Sigmoid colon (tissue), 7 donors: Measurements from ENCODE around the gene TADA3. TPM values are rescaled to one million over a fixed set of nuclear protein-coding genes. Genes with fewer than 3 reads are reported as not detected.

Source experiments
- DNase-seq: peaks from one replicate; pipeline ENCODE4 v3.0.0-alpha.2; 2019
- H3K27ac ChIP-seq, 4 donors: fragments of 200-600 bp; sonication (generic); one replicate each; pipeline ENCODE4 v1.5.1; 2016 to 2019; ENCODE audit warnings: mild to moderate bottlenecking in 1 of 4
- H3K27me3 ChIP-seq, 3 donors: fragments of 200-600 bp; sonication (generic); one replicate each; pipeline ENCODE4 v1.5.1; 2019; ENCODE audit warnings: mild to moderate bottlenecking in 1 of 3
- H3K36me3 ChIP-seq, 4 donors: fragments of 200-600 bp; sonication (generic); one replicate each; pipeline ENCODE4 v1.5.1; 2016 to 2019
- H3K4me1 ChIP-seq, 4 donors: fragments of 200-600 bp; sonication (generic); one replicate each; pipeline ENCODE4 v1.5.1; 2017 to 2019
- H3K4me3 ChIP-seq, 4 donors: fragments of 200-600 bp; sonication (generic); one replicate each; pipeline ENCODE4 v1.5.1; 2017 to 2019; ENCODE audit warnings: mild to moderate bottlenecking in 2 of 4, moderate library complexity in 1 of 4
- H3K9me3 ChIP-seq, 4 donors: fragments of 200-600 bp in 3 of 4; sonication (generic) in 3 of 4; one replicate each; pipeline versions ENCODE4 v1.5.1 to v1.6.1; 2013 to 2019
- CTCF ChIP-seq, 4 experiments: fragments of 450-650 bp in 3 of 4; fragments of 200-600 bp in 1 of 4; IDR thresholded peaks; one replicate each; pipeline ENCODE4 v1.5.1; 2016 to 2019; ENCODE audit warnings: antibody characterized with exemption in 4 of 4, mild to moderate bottlenecking in 3 of 4, moderate library complexity in 2 of 4
- EP300 ChIP-seq, 4 donors: sonication (generic); formaldehyde crosslinking; IDR thresholded peaks; one replicate each; pipeline ENCODE4 v1.6.1; 2017; ENCODE audit warnings: antibody characterized with exemption in 4 of 4
- POLR2A ChIP-seq, 2 donors: fragments of 450-650 bp; IDR thresholded peaks; one replicate each; pipeline ENCODE4 v1.6.1; 2016; ENCODE audit warnings: antibody characterized with exemption in 2 of 2, mild to moderate bottlenecking in 2 of 2, moderate library complexity in 2 of 2
- POLR2AphosphoS5 ChIP-seq, 4 donors: sonication (generic); formaldehyde crosslinking; IDR thresholded peaks; one replicate each; pipeline ENCODE4 v1.6.1; 2017; ENCODE audit warnings: antibody characterized with exemption in 4 of 4
- WGBS, 2 donors: extraction: QIAGEN DNeasy Blood & Tissue Kit; methylation state at CpG; one replicate each; pipeline ENCODE4 v1.1.7; 2013; 5-methylcytosine and 5-hydroxymethylcytosine counted together
- intact Hi-C: fragments of 100-400 bp; cut with DNase I; formaldehyde crosslinking; loops from one replicate; pipeline ENCODE4 v1.15.1; 2023
- polyA plus RNA-seq, 3 donors: library from polyadenylated mRNA; stranded (reverse); fragments of 200-250 nt; gene quantifications; one replicate each; pipeline ENCODE4 v1.2.3, GENCODE V29; 2013
- total RNA-seq, 4 donors: library from RNA; depleted of rRNA; stranded (reverse); fragments of >200 nt; gene quantifications; one replicate each; pipeline ENCODE4 v1.1.0, GENCODE V29; 2016
- donor health status: healthy with polysubstance abuse.
- donor health status: Bipolar disorder and iron deficiency.
- donor health status: healthy.

Gene TADA3
- total and polyA plus RNA-seq, 7 donors = 52.2 to 87.1 (median 72.4) TPM

GRCh38 chr3:9837701-9838582 lies 45.7 kb upstream of the TADA3 start:
- 81 to 90% methylated on average over 12 of the region's 12 CpGs for WGBS, 2 donors
- H3K4me3 ChIP-seq = no peak overlapping the region
- TF ChIP-seq CTCF (IDR thresholded peaks at IDR 0.05) (no peak), POLR2AphosphoS5 (IDR thresholded peaks at IDR 0.05) (no peak), POLR2A (IDR thresholded peaks at IDR 0.05) (no peak), EP300 (IDR thresholded peaks at IDR 0.05) (no peak)
- no peaks in the 10 kb centered on the region for H3K9me3 ChIP-seq
- H3K27ac ChIP-seq = no peak overlapping the region
- H3K27me3 ChIP-seq = no peaks in the 10 kb centered on the region
- intact Hi-C loops = no loop called here
- H3K4me1 ChIP-seq = peaks cover 0 to 12% (median 7%) of the 10 kb centered on the region in 4 donors
- H3K36me3 ChIP-seq = peaks cover 6 to 82% (median 25%) of the 10 kb centered on the region in 4 donors
- no peak for DNase-seq

- Histone ChIP-seq H3K36me3 (peaks cover 0 to 88% (median 17%) of the 10 kb centered on the region in 4 donors), H3K4me1 (no peaks in the 10 kb centered on the region), H3K9me3 (no peaks in the 10 kb centered on the region), H3K27me3 (no peaks in the 10 kb centered on the region), H3K4me3 (no peak overlapping the region), H3K27ac (no peak overlapping the region)
- DNase-seq = no peak
- intact Hi-C loops = no loop called here
- 88 to 90% methylated on average over 18 of the region's 18 CpGs for WGBS, 2 donors
- TF ChIP-seq EP300 (IDR thresholded peaks at IDR 0.05) (no peak), POLR2AphosphoS5 (IDR thresholded peaks at IDR 0.05) (no peak), POLR2A (IDR thresholded peaks at IDR 0.05) (no peak), CTCF (IDR thresholded peaks at IDR 0.05) (no peak)
Measured at GRCh38 chr3:9834520-9835380, 42.5 kb upstream of the TADA3 start.

DNA sequence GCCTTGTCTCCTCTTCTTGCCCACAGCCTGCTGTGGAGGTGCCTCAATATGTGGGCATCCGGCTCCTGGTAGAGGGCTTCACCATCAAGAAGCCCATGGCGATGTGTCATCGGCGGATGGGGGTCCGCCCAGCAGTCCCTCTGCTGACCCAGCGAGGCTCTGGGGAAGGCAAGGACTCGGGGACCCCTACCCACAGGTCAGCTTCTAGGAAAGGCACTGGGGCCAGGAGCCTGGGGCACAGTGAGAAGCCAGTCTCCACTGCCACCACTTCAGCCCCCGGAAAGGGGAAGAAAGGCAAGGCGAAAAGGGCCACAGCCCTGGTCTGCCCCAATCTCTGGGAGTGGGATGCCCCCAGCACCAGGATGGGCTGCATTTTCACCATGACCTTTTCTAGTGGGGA lies 40.8 kb upstream of the TADA3 start:
- Histone ChIP-seq H3K27ac (no peak overlapping the region), H3K4me1 (no peaks in the 10 kb centered on the region), H3K27me3 (no peaks in the 10 kb centered on the region), H3K9me3 (no peaks in the 10 kb centered on the region), H3K4me3 (no peak overlapping the region), H3K36me3 (peaks cover 5 to 87% (median 20%) of the 10 kb centered on the region in 4 donors)
- intact Hi-C loops = no loop called here
- 94 to 96% methylated on average over 9 of the region's 9 CpGs for WGBS, 2 donors
- no peak for DNase-seq
- no peak for TF ChIP-seq POLR2AphosphoS5 (IDR thresholded peaks at IDR 0.05)

- WGBS, 2 donors = 89 to 97% methylated on average over 3 of the region's 3 CpGs
- H3K36me3 ChIP-seq = peaks cover 5 to 85% (median 20%) of the 10 kb centered on the region in 4 donors
- H3K4me3 ChIP-seq = no peak overlapping the region
Measured at GRCh38 chr3:9831253-9831652, 39.0 kb upstream of the TADA3 start.

More at GRCh38 chr3:9831253-9831652, 39.0 kb upstream of the TADA3 start:
- DNase-seq = no peak
- intact Hi-C loops = no loop called here
- no peaks in the 10 kb centered on the region for H3K27me3 ChIP-seq
- no peak overlapping the region for H3K27ac ChIP-seq
- TF ChIP-seq POLR2AphosphoS5 (IDR thresholded peaks at IDR 0.05) (no peak), CTCF (IDR thresholded peaks at IDR 0.05) (no peak), POLR2A (IDR thresholded peaks at IDR 0.05) (no peak), EP300 (IDR thresholded peaks at IDR 0.05) (no peak)
- no peaks in the 10 kb centered on the region for H3K9me3 ChIP-seq
- no peaks in the 10 kb centered on the region for H3K4me1 ChIP-seq
